Right atrium auricular region (tissue), 2 donors: ENCODE data around the gene DNAJC12. TPM values are rescaled to one million over a fixed set of nuclear protein-coding genes. Genes with fewer than 3 reads are reported as not detected.

ENCODE experiments used
- DNase-seq: peaks from one replicate; pipeline ENCODE4 v3.0.0-alpha.2; 2019; ENCODE audit warnings: low spot score
- H3K27ac ChIP-seq, 2 donors: fragments of 200-600 bp; sonication (generic); 1 replicate in 1 of 2; 2 replicates in 1 of 2; pipeline ENCODE4 v1.5.1; 2016 to 2019
- H3K27me3 ChIP-seq, 2 donors: fragments of 200-600 bp; sonication (generic); one replicate each; pipeline versions ENCODE4 v1.5.1 to v1.6.0; 2017 to 2019
- H3K36me3 ChIP-seq: fragments of 200-600 bp; sonication (generic); one replicate; pipeline ENCODE4 v1.5.1; 2016
- H3K4me1 ChIP-seq, 2 donors: fragments of 200-600 bp; sonication (generic); one replicate each; pipeline versions ENCODE4 v1.5.1 to v1.6.0; 2017 to 2019
- H3K4me3 ChIP-seq, 2 donors: fragments of 200-600 bp; sonication (generic); 1 replicate in 1 of 2; 2 replicates in 1 of 2; pipeline ENCODE4 v1.5.1; 2017 to 2019; ENCODE audit warnings: mild to moderate bottlenecking in 1 of 2, moderate library complexity in 1 of 2
- H3K9me3 ChIP-seq, 2 donors: fragments of 200-600 bp; sonication (generic); one replicate each; pipeline ENCODE4 v1.5.1; 2019
- CTCF ChIP-seq, 2 donors: fragments of 200-600 bp; sonication (generic); IDR thresholded peaks; one replicate each; pipeline ENCODE4 v1.5.1; 2019; ENCODE audit warnings: antibody characterized with exemption in 2 of 2
- total RNA-seq, 2 donors: library from RNA; depleted of rRNA; stranded (reverse); fragments of >200 nt; gene quantifications; one replicate each; pipeline ENCODE4 v1.1.0, GENCODE V29; 2016

The DNAJC12 gene
- total RNA-seq, 2 donors from 2014 or later = 2.6 to 6.0 TPM

GRCh38 chr10:67794909-67795460 is 43.0 kb downstream of the DNAJC12 start:
- H3K27ac ChIP-seq = no peak overlapping the region
- no peaks in the 10 kb centered on the region for H3K36me3 ChIP-seq
- no peaks in the 10 kb centered on the region for H3K4me1 ChIP-seq
- H3K4me3 ChIP-seq = no peak overlapping the region
- H3K27me3 ChIP-seq = no peaks in the 10 kb centered on the region
- no peak for DNase-seq
- no peaks in the 10 kb centered on the region for H3K9me3 ChIP-seq
- no peak for TF ChIP-seq CTCF (IDR thresholded peaks at IDR 0.05)

GRCh38 chr10:67794256-67794655 is 43.7 kb downstream of the DNAJC12 start:
- Histone ChIP-seq H3K27ac (no peak overlapping the region), H3K27me3 (no peaks in the 10 kb centered on the region), H3K4me1 (no peaks in the 10 kb centered on the region), H3K9me3 (no peaks in the 10 kb centered on the region), H3K4me3 (no peak overlapping the region), H3K36me3 (no peaks in the 10 kb centered on the region)
- no peak for DNase-seq
- no peak for TF ChIP-seq CTCF (IDR thresholded peaks at IDR 0.05)

GRCh38 chr10:67793313-67793712 is 44.7 kb downstream of the DNAJC12 start:
- no peak overlapping the region for H3K27ac ChIP-seq
- no peaks in the 10 kb centered on the region for H3K4me1 ChIP-seq
- no peak for TF ChIP-seq CTCF (IDR thresholded peaks at IDR 0.05)
- no peaks in the 10 kb centered on the region for H3K27me3 ChIP-seq
- no peak overlapping the region for H3K4me3 ChIP-seq
- no peak for DNase-seq
- no peaks in the 10 kb centered on the region for H3K9me3 ChIP-seq
- H3K36me3 ChIP-seq = no peaks in the 10 kb centered on the region

GRCh38 chr10:67792653-67793052 is 45.3 kb downstream of the DNAJC12 start:
- Histone ChIP-seq H3K9me3 (no peaks in the 10 kb centered on the region), H3K27me3 (no peaks in the 10 kb centered on the region), H3K4me3 (no peak overlapping the region), H3K27ac (no peak overlapping the region), H3K36me3 (no peaks in the 10 kb centered on the region), H3K4me1 (no peaks in the 10 kb centered on the region)
- no peak for DNase-seq
- TF ChIP-seq CTCF (IDR thresholded peaks at IDR 0.05) = no peak

GRCh38 chr10:67790534-67791408 is 47.2 kb downstream of the DNAJC12 start:
- Histone ChIP-seq H3K4me1 (no peaks in the 10 kb centered on the region), H3K9me3 (no peaks in the 10 kb centered on the region), H3K27ac (no peak overlapping the region), H3K27me3 (no peaks in the 10 kb centered on the region), H3K36me3 (no peaks in the 10 kb centered on the region), H3K4me3 (no peak overlapping the region)
- no peak for TF ChIP-seq CTCF (IDR thresholded peaks at IDR 0.05)
- no peak for DNase-seq
